ENCODE data around the gene RPL10A. TPM values are rescaled to one million over a fixed set of nuclear protein-coding genes. Genes with fewer than 3 reads are reported as not detected.

Gene RPL10A
- total and polyA plus RNA-seq, 2 of the 13 experiments (the other 11 are each of a cell fraction or from before 2014, with no cell fraction given), result 1,854 to 2,726 TPM

DNA sequence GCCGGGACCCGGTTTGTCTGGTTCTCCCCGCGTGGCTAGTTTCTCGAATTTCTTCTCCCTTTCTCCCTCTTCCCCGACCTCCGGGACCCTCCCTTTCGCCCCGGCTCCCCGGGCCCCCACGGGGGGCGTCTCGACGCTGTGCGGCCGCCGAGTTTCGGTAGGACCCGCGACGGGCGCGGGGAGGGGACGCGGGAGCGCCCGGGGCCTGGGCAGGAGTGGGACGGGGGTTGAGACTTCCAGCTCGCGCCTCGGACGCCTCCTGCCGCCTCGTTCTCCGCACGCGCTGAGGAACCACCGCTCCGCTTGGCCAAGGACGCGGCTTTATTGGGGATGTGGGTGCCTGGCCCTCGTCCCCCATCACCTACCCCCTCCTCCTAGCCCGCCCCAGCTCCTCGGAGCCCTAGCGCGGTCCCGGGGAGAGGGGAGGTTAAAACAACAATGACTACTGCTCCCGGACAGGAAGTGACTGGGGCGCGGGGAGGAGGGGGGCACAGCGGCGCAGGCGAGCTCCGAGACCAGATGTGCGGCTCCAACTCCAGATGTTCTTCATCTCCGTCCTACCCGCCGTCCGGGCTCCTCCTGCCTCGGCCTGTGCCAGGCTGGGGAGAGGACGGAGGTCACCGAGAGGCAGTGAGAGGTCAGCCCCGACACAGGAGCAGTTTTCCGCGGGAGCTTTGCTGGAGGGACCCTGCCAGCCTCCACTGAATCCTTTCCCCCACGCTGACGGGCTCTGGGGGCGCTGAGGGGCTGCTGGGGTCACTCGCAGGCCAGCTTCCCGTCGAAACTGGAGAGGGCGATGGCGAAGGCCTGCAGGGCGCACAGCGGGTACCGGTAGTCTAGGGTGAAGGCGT is 29.6 kb downstream of the RPL10A start (continued):
- TF ChIP-seq, protein P1, sequence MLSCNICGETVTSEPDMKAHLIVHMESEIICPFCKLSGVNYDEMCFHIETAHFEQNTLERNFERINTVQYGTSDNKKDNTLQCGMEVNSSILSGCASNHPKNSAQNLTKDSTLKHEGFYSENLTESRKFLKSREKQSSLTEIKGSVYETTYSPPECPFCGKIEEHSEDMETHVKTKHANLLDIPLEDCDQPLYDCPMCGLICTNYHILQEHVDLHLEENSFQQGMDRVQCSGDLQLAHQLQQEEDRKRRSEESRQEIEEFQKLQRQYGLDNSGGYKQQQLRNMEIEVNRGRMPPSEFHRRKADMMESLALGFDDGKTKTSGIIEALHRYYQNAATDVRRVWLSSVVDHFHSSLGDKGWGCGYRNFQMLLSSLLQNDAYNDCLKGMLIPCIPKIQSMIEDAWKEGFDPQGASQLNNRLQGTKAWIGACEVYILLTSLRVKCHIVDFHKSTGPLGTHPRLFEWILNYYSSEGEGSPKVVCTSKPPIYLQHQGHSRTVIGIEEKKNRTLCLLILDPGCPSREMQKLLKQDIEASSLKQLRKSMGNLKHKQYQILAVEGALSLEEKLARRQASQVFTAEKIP (CRISPR knock-in tag; IDR thresholded peaks at IDR 0.05; ENCODE audit: borderline replicate concordance), result no peak
- TF ChIP-seq ZNF234 (CRISPR knock-in tag; conservative IDR thresholded peaks at IDR 0.05), result no peak
- peak; percentile 84; the same call in 1 of the 2 replicates for TF ChIP-seq ZNF432 (CRISPR knock-in tag; IDR thresholded peaks at IDR 0.05; ENCODE audit: borderline replicate concordance)
- peak; percentile 9; the same call in 1 of the 2 replicates for TF ChIP-seq POLR2G (IDR thresholded peaks at IDR 0.05; ENCODE audit: low read depth, low read length)
- TF ChIP-seq ZNF549 (CRISPR knock-in tag; IDR thresholded peaks at IDR 0.05), result no peak
- TF ChIP-seq CCAR2 (optimal IDR thresholded peaks at IDR 0.05; ENCODE audit: low read depth, low read length), result no peak
- no peak for TF ChIP-seq PHF5A (CRISPR knock-in tag; IDR thresholded peaks at IDR 0.05; ENCODE audit: low read depth, unreplicated experiment)
- TF ChIP-seq, protein P2, sequence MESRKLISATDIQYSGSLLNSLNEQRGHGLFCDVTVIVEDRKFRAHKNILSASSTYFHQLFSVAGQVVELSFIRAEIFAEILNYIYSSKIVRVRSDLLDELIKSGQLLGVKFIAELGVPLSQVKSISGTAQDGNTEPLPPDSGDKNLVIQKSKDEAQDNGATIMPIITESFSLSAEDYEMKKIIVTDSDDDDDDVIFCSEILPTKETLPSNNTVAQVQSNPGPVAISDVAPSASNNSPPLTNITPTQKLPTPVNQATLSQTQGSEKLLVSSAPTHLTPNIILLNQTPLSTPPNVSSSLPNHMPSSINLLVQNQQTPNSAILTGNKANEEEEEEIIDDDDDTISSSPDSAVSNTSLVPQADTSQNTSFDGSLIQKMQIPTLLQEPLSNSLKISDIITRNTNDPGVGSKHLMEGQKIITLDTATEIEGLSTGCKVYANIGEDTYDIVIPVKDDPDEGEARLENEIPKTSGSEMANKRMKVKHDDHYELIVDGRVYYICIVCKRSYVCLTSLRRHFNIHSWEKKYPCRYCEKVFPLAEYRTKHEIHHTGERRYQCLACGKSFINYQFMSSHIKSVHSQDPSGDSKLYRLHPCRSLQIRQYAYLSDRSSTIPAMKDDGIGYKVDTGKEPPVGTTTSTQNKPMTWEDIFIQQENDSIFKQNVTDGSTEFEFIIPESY (CRISPR knock-in tag; IDR thresholded peaks at IDR 0.05), result peak; percentile 79; the same call in 1 of the 2 replicates
- TF ChIP-seq FOXA1 (IDR thresholded peaks at IDR 0.05), result no peak
- 0 out of 2 replicates have a peak, but pooled peaks have one; percentile 8 for TF ChIP-seq FOXA1 (CRISPR knock-in tag; IDR thresholded peaks at IDR 0.05)
- TF ChIP-seq PRMT3 (CRISPR knock-in tag; IDR thresholded peaks at IDR 0.05; ENCODE audit: borderline replicate concordance, low read depth), result 0 out of 2 replicates have a peak, but pooled peaks have one; percentile 73
- TF ChIP-seq, protein P3, sequence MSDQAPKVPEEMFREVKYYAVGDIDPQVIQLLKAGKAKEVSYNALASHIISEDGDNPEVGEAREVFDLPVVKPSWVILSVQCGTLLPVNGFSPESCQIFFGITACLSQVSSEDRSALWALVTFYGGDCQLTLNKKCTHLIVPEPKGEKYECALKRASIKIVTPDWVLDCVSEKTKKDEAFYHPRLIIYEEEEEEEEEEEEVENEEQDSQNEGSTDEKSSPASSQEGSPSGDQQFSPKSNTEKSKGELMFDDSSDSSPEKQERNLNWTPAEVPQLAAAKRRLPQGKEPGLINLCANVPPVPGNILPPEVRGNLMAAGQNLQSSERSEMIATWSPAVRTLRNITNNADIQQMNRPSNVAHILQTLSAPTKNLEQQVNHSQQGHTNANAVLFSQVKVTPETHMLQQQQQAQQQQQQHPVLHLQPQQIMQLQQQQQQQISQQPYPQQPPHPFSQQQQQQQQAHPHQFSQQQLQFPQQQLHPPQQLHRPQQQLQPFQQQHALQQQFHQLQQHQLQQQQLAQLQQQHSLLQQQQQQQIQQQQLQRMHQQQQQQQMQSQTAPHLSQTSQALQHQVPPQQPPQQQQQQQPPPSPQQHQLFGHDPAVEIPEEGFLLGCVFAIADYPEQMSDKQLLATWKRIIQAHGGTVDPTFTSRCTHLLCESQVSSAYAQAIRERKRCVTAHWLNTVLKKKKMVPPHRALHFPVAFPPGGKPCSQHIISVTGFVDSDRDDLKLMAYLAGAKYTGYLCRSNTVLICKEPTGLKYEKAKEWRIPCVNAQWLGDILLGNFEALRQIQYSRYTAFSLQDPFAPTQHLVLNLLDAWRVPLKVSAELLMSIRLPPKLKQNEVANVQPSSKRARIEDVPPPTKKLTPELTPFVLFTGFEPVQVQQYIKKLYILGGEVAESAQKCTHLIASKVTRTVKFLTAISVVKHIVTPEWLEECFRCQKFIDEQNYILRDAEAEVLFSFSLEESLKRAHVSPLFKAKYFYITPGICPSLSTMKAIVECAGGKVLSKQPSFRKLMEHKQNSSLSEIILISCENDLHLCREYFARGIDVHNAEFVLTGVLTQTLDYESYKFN (CRISPR knock-in tag; conservative IDR thresholded peaks at IDR 0.05), result peak; percentile 33; the same call in 1 of the 2 replicates
- peak; percentile 83; the same call in 1 of the 2 replicates for TF ChIP-seq ZNF660 (CRISPR knock-in tag; IDR thresholded peaks at IDR 0.05; ENCODE audit: borderline replicate concordance, low read depth)
- no peak; the same call in 1 of the 2 replicates for TF ChIP-seq ZFP1 (CRISPR knock-in tag; IDR thresholded peaks at IDR 0.05)
- TF ChIP-seq TFDP2 (CRISPR knock-in tag; IDR thresholded peaks at IDR 0.05), result peak; percentile 84
- TF ChIP-seq, protein P4, sequence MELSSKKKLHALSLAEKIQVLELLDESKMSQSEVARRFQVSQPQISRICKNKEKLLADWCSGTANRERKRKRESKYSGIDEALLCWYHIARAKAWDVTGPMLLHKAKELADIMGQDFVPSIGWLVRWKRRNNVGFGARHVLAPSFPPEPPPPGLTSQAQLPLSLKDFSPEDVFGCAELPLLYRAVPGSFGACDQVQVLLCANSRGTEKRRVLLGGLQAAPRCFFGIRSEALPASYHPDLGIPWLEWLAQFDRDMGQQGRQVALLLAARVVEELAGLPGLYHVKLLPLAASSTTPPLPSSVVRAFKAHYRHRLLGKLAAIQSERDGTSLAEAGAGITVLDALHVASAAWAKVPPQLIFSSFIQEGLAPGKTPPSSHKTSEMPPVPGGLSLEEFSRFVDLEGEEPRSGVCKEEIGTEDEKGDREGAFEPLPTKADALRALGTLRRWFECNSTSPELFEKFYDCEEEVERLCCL (CRISPR knock-in tag; IDR thresholded peaks at IDR 0.05; ENCODE audit: borderline replicate concordance), result 0 out of 2 replicates have a peak, but pooled peaks have one; percentile 63
- TF ChIP-seq ZBTB21 (CRISPR knock-in tag; IDR thresholded peaks at IDR 0.05), result no peak
